ENCODE results near the gene LRRC3. TPM values are rescaled to one million over a fixed set of nuclear protein-coding genes. Genes with fewer than 3 reads are reported as not detected.
"Not testable (repeated sequence)": the region's sequence is repeated elsewhere in the genome, so short reads cannot be mapped to it uniquely, and the experiment has no call there.

LRRC3 gene
- total RNA-seq, 1 donor from 2014 or later: 10.1 TPM

GRCh38 chr21:44498280-44499210, 43.2 kb downstream of the LRRC3 start:
- no peak for TF ChIP-seq CTCF (conservative IDR thresholded peaks at IDR 0.05)
- Mint-ChIP-seq H3K9me3 (no peaks in the 10 kb centered on the region), H3K27me3 (ENCODE audit: low read depth) (no peaks in the 10 kb centered on the region), H3K4me3 (no peak overlapping the region), H3K27ac (ENCODE audit: unreplicated experiment) (no peak overlapping the region), H3K4me1 (peaks cover 8% of the 10 kb centered on the region), H3K36me3 (ENCODE audit: low read depth) (peaks cover 5% of the 10 kb centered on the region)
- DNase-seq (ENCODE audit: low read depth, low spot score): no peak

GRCh38 chr21:44499211-44499560, 43.9 kb downstream of the LRRC3 start:
- Mint-ChIP-seq H3K27me3 (ENCODE audit: low read depth) (no peaks in the 10 kb centered on the region), H3K4me3 (no peak overlapping the region), H3K36me3 (ENCODE audit: low read depth) (peaks cover 5% of the 10 kb centered on the region), H3K4me1 (peaks cover 8% of the 10 kb centered on the region), H3K9me3 (no peaks in the 10 kb centered on the region), H3K27ac (ENCODE audit: unreplicated experiment) (no peak overlapping the region)
- no peak for TF ChIP-seq CTCF (conservative IDR thresholded peaks at IDR 0.05)
- DNase-seq (ENCODE audit: low read depth, low spot score): no peak

GRCh38 chr21:44499631-44500030, 44.3 kb downstream of the LRRC3 start:
- Mint-ChIP-seq H3K27ac (ENCODE audit: unreplicated experiment) (no peak overlapping the region), H3K4me3 (no peak overlapping the region), H3K9me3 (no peaks in the 10 kb centered on the region), H3K27me3 (ENCODE audit: low read depth) (no peaks in the 10 kb centered on the region), H3K36me3 (ENCODE audit: low read depth) (peaks cover 5% of the 10 kb centered on the region), H3K4me1 (peaks cover 8% of the 10 kb centered on the region)
- TF ChIP-seq CTCF (conservative IDR thresholded peaks at IDR 0.05): no peak
- no peak for DNase-seq (ENCODE audit: low read depth, low spot score)

GRCh38 chr21:44500111-44500510, 44.8 kb downstream of the LRRC3 start:
- TF ChIP-seq CTCF (conservative IDR thresholded peaks at IDR 0.05): no peak
- Mint-ChIP-seq H3K9me3 (no peaks in the 10 kb centered on the region), H3K4me3 (no peak overlapping the region), H3K36me3 (ENCODE audit: low read depth) (peaks cover 5% of the 10 kb centered on the region), H3K4me1 (peaks cover 8% of the 10 kb centered on the region), H3K27me3 (ENCODE audit: low read depth) (no peaks in the 10 kb centered on the region), H3K27ac (ENCODE audit: unreplicated experiment) (no peak overlapping the region)
- DNase-seq (ENCODE audit: low read depth, low spot score): no peak

- H3K4me1 Mint-ChIP-seq: peaks cover 11% of the 10 kb centered on the region
- H3K9me3 Mint-ChIP-seq: no peaks in the 10 kb centered on the region
- no peaks in the 10 kb centered on the region for H3K36me3 Mint-ChIP-seq (ENCODE audit: low read depth)
- no peak overlapping the region for H3K27ac Mint-ChIP-seq (ENCODE audit: unreplicated experiment)
- H3K4me3 Mint-ChIP-seq: no peak overlapping the region
- H3K27me3 Mint-ChIP-seq (ENCODE audit: low read depth): no peaks in the 10 kb centered on the region
- no peak for DNase-seq (ENCODE audit: low read depth, low spot score)
- no peak for TF ChIP-seq CTCF (conservative IDR thresholded peaks at IDR 0.05)
Observed at GRCh38 chr21:44502171-44502958, 47.1 kb downstream of the LRRC3 start.

- not testable (repeated sequence) for DNase-seq (ENCODE audit: low read depth, low spot score); H3K36me3 Mint-ChIP-seq (ENCODE audit: low read depth); H3K9me3 Mint-ChIP-seq; H3K27me3 Mint-ChIP-seq (ENCODE audit: low read depth); H3K4me3 Mint-ChIP-seq
- Mint-ChIP-seq H3K27ac (ENCODE audit: unreplicated experiment) (peak overlapping the region; percentile 27), H3K4me1 (peaks cover 11% of the 10 kb centered on the region)
Observed at GRCh38 chr21:44503006-44503889, 47.9 kb downstream of the LRRC3 start.

All from neural crest cell (in vitro differentiated cells).